Testis (tissue), 2 donors: ENCODE results near the gene INPP5A.

Experiments used
- POLR2A ChIP-seq: fragments of 450-650 bp; IDR thresholded peaks from one replicate; pipeline ENCODE4 v1.6.1; 2017; ENCODE audit warnings: antibody characterized with exemption, mild to moderate bottlenecking, moderate library complexity
- TF ChIP-seq, protein P1 (sequence below), 3 experiments: fragments of 450-650 bp in 2 of 3; fragments of 200-600 bp in 1 of 3; sonication (generic) in 1 of 3; IDR thresholded peaks; one replicate each; pipeline ENCODE4 v1.5.1; 2016 to 2019; ENCODE audit warnings: antibody characterized with exemption in 3 of 3, mild to moderate bottlenecking in 2 of 3, moderate library complexity in 1 of 3

DNA sequence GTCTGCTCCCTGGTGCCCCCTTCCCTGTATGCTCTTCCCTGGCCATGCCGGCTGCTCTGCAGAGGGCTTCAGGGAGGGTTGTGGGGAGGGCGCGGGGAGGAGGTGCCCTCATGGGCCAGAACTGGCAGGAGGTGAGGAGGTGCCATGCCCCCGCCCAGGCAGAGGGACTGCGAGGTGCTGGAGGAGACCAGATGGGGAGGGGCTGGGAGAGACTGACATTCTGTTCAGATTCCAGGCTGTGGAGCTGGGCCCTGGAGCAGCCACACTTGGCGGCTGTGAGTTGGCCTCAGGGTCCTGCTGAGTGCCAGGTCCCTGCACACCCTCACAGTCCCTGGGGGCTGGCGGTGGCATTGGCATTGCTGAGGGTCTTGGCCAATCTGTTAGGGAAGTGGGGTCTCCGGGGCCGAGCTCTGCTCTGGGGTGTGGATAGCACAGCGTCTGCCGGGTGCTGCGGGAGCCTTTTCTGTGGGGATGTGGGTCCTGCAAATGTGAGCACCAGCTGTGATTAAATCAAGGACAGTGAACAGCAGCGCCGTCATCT, 25.4 kb downstream of the INPP5A start:
- TF ChIP-seq, protein P1, sequence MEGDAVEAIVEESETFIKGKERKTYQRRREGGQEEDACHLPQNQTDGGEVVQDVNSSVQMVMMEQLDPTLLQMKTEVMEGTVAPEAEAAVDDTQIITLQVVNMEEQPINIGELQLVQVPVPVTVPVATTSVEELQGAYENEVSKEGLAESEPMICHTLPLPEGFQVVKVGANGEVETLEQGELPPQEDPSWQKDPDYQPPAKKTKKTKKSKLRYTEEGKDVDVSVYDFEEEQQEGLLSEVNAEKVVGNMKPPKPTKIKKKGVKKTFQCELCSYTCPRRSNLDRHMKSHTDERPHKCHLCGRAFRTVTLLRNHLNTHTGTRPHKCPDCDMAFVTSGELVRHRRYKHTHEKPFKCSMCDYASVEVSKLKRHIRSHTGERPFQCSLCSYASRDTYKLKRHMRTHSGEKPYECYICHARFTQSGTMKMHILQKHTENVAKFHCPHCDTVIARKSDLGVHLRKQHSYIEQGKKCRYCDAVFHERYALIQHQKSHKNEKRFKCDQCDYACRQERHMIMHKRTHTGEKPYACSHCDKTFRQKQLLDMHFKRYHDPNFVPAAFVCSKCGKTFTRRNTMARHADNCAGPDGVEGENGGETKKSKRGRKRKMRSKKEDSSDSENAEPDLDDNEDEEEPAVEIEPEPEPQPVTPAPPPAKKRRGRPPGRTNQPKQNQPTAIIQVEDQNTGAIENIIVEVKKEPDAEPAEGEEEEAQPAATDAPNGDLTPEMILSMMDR (IDR thresholded peaks at IDR 0.05) = no peak
- TF ChIP-seq POLR2A = no peak
